Measurements from ENCODE around the gene ADRB1. TPM values are rescaled to one million over a fixed set of nuclear protein-coding genes. Genes with fewer than 3 reads are reported as not detected.

ADRB1 gene
- total RNA-seq (1.7 TPM), polyA plus RNA-seq (0.57 TPM)

DNA sequence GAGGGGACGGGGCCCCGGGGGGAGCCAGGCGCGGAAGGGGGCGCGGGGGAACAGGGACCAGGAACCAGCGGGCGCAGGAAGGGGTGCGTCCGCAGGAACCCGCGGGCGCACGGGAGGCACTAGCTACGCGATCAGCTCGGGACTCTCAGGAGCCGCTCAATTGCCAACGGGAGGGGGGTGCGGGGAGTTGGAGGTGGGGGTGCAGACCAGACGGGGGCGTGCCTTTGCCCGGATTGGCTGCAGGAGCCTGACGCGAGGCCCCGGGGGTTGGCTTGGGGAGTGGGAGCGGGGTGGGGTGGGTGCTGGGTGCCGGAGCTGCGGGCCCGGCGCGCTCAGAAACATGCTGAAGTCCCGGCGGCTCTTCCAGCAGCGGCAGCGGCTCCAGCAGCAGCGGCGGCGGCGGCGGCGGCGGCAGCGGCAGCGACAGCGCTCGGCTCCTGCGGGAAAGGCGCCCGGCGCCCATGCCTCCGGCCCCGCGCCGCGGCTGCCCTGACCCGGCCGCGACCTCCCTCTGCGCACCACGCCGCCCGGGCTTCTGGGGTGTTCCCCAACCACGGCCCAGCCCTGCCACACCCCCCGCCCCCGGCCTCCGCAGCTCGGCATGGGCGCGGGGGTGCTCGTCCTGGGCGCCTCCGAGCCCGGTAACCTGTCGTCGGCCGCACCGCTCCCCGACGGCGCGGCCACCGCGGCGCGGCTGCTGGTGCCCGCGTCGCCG is at the start of gene ADRB1:
Gene ADRB1 (plus strand): TSS at position 335 of the 715 bp plus-strand sequence. CDS start 267 bp downstream, at position 602.
- WGBS = under 1% methylated on average over 90 of the region's 90 CpGs
- Histone ChIP-seq H3K36me3 (ENCODE audit: insufficient read depth) (no peaks in the 10 kb centered on the region), H3K27ac (ENCODE audit: low read depth) (peak within 1 kb of the TSS; percentile 76), H3K4me1 (ENCODE audit: insufficient read depth) (no peaks in the 10 kb centered on the region), H3K4me3 (ENCODE audit: low read depth, low read length) (peak within 1 kb of the TSS; percentile 42)
- no peak for DNase-seq (ENCODE audit: extremely low spot score)

DNA sequence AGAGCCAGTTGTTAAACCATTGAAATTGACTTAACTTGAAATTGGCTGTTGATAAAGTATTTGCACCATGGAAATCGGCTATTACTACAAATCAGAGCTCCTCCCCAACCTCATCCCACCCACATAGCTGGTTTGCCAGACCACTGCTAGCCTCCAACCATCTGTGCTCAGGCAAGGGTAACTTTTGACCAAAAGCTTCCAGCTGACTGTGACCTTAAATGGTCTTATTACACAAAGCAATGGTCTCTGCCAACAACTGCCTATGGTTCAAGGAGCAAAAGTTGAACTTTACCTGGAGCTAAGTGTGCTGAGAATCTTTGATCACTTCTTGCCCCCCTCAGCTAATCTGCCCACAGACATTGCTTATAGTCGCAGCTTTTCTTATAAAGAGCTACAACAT is 48.5 kb upstream of the ADRB1 start:
- DNase-seq (ENCODE audit: extremely low spot score) = no peak
- Histone ChIP-seq H3K4me1 (ENCODE audit: insufficient read depth) (no peaks in the 10 kb centered on the region), H3K27ac (ENCODE audit: low read depth) (no peak overlapping the region), H3K4me3 (ENCODE audit: low read depth, low read length) (no peak overlapping the region), H3K36me3 (ENCODE audit: insufficient read depth) (no peaks in the 10 kb centered on the region)
- WGBS = 79% methylated on average over 2 of the region's 2 CpGs

DNA sequence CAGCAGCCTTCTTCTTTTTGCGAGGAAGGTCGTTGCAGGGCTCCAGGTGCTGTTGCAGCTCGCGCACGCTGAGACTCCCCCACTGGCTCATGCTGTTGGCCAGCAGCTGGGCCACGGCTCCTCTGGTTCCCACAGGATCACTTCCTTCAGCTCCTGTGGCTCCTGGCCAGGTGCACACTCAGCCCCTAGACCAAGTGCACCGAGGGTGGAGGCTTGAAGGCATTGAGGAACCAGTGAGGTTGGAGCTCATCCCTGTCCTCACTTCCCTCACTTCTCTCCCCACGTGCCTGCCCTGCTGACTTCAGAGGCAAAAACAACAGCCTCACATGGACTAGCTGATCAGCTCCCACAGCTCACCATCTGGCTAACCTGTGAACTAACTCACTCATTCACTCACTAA is 46.2 kb upstream of the ADRB1 start:
- Histone ChIP-seq H3K4me3 (ENCODE audit: low read depth, low read length) (no peak overlapping the region), H3K36me3 (ENCODE audit: insufficient read depth) (no peaks in the 10 kb centered on the region), H3K4me1 (ENCODE audit: insufficient read depth) (no peaks in the 10 kb centered on the region), H3K27ac (ENCODE audit: low read depth) (no peak overlapping the region)
- WGBS = 62% methylated on average over 8 of the region's 8 CpGs
- no peak for DNase-seq (ENCODE audit: extremely low spot score)

DNA sequence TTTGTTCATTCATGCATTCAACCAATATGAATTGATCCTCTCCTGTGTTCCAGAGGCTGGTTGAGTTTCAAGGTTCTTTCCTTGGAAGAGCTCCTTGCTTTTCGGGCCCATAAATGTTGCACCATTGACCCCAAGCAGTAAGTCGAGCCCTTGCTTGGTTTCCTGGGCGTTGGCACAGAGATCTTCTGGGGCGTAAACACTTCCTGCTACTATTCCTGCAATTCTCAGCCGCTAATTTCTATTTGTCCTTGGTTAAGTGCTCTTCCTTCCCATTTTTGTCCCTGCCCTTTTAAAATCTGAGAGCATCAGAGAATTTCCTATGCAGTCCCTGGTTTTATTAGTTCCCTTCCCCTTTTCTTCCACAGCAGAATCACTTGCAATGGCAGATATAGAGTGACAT is 44.1 kb upstream of the ADRB1 start:
- DNase-seq (ENCODE audit: extremely low spot score) = no peak
- H3K4me1 ChIP-seq (ENCODE audit: insufficient read depth) = no peaks in the 10 kb centered on the region
- H3K27ac ChIP-seq (ENCODE audit: low read depth) = no peak overlapping the region
- no peak overlapping the region for H3K4me3 ChIP-seq (ENCODE audit: low read depth, low read length)
- WGBS = 75% methylated on average over 5 of the region's 5 CpGs
- no peaks in the 10 kb centered on the region for H3K36me3 ChIP-seq (ENCODE audit: insufficient read depth)

GRCh38 chr10:114000457-114001010 is 43.1 kb upstream of the ADRB1 start:
- H3K4me3 ChIP-seq (ENCODE audit: low read depth, low read length) = no peak overlapping the region
- DNase-seq (ENCODE audit: extremely low spot score) = no peak
- no peak overlapping the region for H3K27ac ChIP-seq (ENCODE audit: low read depth)
- no peaks in the 10 kb centered on the region for H3K36me3 ChIP-seq (ENCODE audit: insufficient read depth)
- 43% methylated on average over 6 of the region's 6 CpGs for WGBS
- no peaks in the 10 kb centered on the region for H3K4me1 ChIP-seq (ENCODE audit: insufficient read depth)

- DNase-seq (ENCODE audit: extremely low spot score) = no peak
- no peak overlapping the region for H3K4me3 ChIP-seq (ENCODE audit: low read depth, low read length)
- H3K27ac ChIP-seq (ENCODE audit: low read depth) = no peak overlapping the region
- H3K4me1 ChIP-seq (ENCODE audit: insufficient read depth) = no peaks in the 10 kb centered on the region
- WGBS = 79% methylated on average over 7 of the region's 7 CpGs
- H3K36me3 ChIP-seq (ENCODE audit: insufficient read depth) = no peaks in the 10 kb centered on the region
Measured at GRCh38 chr10:114002422-114002821, 41.2 kb upstream of the ADRB1 start.

DNA sequence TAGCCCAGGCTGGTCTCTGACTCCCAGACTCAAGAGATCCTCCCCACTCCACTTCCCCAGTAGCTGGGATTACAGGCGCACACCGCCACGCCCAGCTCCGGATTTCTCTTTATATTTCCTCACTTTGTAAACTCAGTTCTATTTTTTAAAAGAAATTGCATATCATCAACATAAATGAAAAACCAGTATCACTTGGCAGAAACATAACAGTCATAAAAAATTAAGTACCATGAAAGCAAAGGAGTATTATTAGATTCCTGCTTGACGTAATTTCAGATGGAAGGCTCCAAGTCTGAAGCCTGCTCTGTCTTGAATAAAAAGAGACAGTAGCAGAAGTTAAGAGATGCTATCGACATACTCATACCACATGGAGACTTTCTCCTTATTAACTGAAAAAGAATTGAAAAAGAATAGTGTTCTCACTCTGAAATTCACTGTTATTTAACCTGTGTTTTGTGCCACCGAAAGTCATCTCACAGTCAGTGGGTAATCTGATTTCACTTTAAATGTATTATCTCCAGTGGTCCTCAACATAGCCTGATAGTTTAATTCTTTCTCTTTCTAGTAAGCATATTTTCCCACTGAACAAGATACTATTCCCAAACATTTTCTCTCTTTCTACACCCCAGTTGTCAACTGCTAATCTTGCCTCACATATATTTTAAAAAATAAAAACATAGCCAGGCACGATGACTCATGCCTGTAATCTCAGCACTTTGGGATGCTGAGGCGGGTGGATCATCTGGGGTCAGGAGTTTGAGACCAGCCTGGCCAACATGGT is 40.3 kb upstream of the ADRB1 start:
- Histone ChIP-seq H3K4me1 (ENCODE audit: insufficient read depth) (no peaks in the 10 kb centered on the region), H3K4me3 (ENCODE audit: low read depth, low read length) (no peak overlapping the region), H3K36me3 (ENCODE audit: insufficient read depth) (no peaks in the 10 kb centered on the region), H3K27ac (ENCODE audit: low read depth) (no peak overlapping the region)
- DNase-seq (ENCODE audit: extremely low spot score) = no peak
- WGBS = 68% methylated on average over 9 of the region's 9 CpGs

DNA sequence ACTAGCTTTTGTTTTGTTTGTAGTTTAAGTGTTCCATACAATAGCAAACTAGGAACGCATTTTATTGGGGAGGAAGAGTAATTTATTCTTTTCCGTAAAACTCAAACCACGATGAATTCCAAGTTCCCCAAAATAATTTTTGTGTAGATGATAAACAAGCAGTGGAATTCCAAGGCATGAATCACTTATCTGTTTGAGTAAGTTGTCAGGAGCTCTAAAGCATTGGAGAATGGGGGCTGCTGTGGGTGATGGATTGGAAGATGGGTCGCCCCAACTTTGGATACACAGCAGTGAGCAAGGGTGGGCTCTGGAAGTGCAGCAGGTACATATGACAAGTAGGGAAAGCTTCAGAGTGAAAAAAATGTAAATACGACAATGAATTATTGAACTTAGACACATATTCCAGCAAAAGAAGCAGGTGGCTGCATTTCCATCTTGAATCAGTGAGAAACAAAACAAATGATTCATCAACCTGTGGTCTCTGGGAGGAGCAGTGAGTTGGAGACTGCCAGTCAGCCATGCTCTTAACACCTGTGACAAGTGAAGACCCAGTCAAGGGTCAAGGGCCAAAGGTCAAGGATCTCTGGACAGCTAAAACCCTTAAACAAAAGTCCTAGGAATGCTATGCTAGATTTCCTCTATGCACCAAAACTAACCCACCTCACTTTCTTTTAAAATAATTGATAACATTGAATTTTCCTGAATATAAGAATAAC is 34.2 kb upstream of the ADRB1 start:
- H3K36me3 ChIP-seq (ENCODE audit: insufficient read depth) = no peaks in the 10 kb centered on the region
- DNase-seq (ENCODE audit: extremely low spot score) = no peak
- no peak overlapping the region for H3K27ac ChIP-seq (ENCODE audit: low read depth)
- WGBS = 61% methylated on average over 5 of the region's 5 CpGs
- no peaks in the 10 kb centered on the region for H3K4me1 ChIP-seq (ENCODE audit: insufficient read depth)
- H3K4me3 ChIP-seq (ENCODE audit: low read depth, low read length) = no peak overlapping the region

DNA sequence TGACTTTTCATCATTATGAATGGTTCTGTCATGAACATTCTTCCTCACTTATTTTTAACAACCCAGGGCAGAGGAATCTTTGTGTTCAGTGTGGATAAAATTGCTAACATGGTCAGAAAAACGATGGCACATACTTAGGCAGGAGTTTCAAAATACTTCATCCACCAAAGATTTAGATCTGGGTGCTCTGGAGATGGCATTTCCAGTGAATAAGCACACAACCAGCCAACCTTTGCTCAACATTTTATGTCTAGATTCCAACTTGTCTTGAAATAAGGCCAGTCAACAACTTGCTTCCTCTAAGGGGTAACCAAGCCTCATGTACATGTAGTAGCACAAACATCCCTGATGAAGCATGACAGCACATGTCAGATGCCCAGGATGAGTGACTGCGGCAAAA is 33.4 kb upstream of the ADRB1 start:
- no peaks in the 10 kb centered on the region for H3K36me3 ChIP-seq (ENCODE audit: insufficient read depth)
- H3K27ac ChIP-seq (ENCODE audit: low read depth) = no peak overlapping the region
- no peaks in the 10 kb centered on the region for H3K4me1 ChIP-seq (ENCODE audit: insufficient read depth)
- no peak for DNase-seq (ENCODE audit: extremely low spot score)
- WGBS = 70% methylated on average over 2 of the region's 2 CpGs
- H3K4me3 ChIP-seq (ENCODE audit: low read depth, low read length) = no peak overlapping the region

DNA sequence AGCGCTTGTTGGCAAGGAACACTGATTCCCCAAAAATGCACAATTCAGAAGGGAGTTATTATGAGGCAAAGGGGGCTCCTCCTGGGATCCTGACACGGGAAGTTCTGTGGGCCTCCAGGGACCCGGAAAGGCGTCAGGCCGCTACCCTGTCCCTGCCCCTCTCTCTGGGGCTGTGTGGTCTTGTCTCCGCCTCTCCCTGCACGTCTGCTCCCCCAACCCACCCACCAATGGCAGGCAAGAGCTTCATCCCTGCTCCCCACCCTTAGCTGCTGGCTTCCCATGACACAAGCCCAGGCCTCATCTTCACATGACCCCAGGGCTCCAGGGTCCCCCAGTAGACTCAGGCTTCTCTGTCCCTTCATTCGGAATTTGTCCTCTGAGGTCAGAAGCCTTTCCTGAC is 31.0 kb upstream of the ADRB1 start:
- Histone ChIP-seq H3K27ac (ENCODE audit: low read depth) (no peak overlapping the region), H3K4me3 (ENCODE audit: low read depth, low read length) (no peak overlapping the region), H3K36me3 (ENCODE audit: insufficient read depth) (no peaks in the 10 kb centered on the region), H3K4me1 (ENCODE audit: insufficient read depth) (no peaks in the 10 kb centered on the region)
- 80% methylated on average over 8 of the region's 8 CpGs for WGBS
- no peak for DNase-seq (ENCODE audit: extremely low spot score)

DNA sequence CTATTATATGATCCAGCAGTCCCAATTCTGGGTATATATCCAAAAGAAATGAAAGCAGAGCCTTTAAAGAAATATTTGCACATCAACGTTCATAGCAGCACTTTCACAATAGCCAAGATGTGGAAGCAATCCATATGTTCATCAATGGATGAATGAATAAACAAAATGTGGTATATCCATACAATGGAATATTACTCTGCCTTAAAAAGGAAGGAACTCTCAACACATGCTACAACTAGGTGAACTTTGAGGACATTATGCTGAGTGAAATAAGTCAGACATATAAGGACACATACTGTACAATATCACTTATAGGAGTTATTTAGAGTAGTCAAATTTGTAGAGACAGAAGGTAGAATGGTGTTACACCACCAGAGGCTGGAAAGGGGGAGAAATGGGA is 28.0 kb upstream of the ADRB1 start:
- Histone ChIP-seq H3K36me3 (ENCODE audit: insufficient read depth) (no peaks in the 10 kb centered on the region), H3K4me1 (ENCODE audit: insufficient read depth) (no peaks in the 10 kb centered on the region), H3K27ac (ENCODE audit: low read depth) (no peak overlapping the region), H3K4me3 (ENCODE audit: low read depth, low read length) (no peak overlapping the region)
- no peak for DNase-seq (ENCODE audit: extremely low spot score)
- WGBS = 76% methylated on average over 1 of the region's 1 CpG

- Histone ChIP-seq H3K4me1 (ENCODE audit: insufficient read depth) (no peaks in the 10 kb centered on the region), H3K27ac (ENCODE audit: low read depth) (no peak overlapping the region), H3K4me3 (ENCODE audit: low read depth, low read length) (no peak overlapping the region), H3K36me3 (ENCODE audit: insufficient read depth) (no peaks in the 10 kb centered on the region)
- DNase-seq (ENCODE audit: extremely low spot score) = no peak
- WGBS = 90% methylated on average over 6 of the region's 6 CpGs
Measured at GRCh38 chr10:114017271-114017670, 26.4 kb upstream of the ADRB1 start.

DNA sequence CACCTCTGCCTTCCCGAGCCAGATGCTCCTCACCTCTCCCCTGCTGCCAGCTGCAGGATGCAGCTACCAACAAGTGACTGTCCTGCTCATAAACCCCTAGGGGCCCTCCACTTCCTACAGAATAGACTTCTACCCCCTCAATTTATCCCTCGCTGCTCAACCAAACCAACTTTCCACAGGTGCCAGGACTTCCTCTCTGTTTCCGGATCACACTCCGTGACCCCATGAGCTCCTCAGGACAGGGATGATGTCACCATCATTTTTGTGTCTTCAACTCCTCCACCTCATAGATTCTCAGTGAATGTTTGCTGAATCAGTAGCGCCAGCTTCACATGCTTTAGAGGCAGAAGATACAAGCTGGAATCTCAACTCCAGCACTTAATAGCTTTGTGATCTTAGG is 25.8 kb upstream of the ADRB1 start:
- no peak overlapping the region for H3K4me3 ChIP-seq (ENCODE audit: low read depth, low read length)
- H3K27ac ChIP-seq (ENCODE audit: low read depth) = no peak overlapping the region
- no peak for DNase-seq (ENCODE audit: extremely low spot score)
- 78% methylated on average over 5 of the region's 5 CpGs for WGBS
- no peaks in the 10 kb centered on the region for H3K4me1 ChIP-seq (ENCODE audit: insufficient read depth)
- no peaks in the 10 kb centered on the region for H3K36me3 ChIP-seq (ENCODE audit: insufficient read depth)
